GM12878 (cell line): ENCODE data around the gene TAX1BP1. TPM values are rescaled to one million over a fixed set of nuclear protein-coding genes. Genes with fewer than 3 reads are reported as not detected.

ENCODE experiments used
- BCLAF1 ChIP-seq: fragments of 450-650 bp; IDR thresholded peaks from 2 replicates; pipeline ENCODE4 v1.6.1; 2017; ENCODE audit warnings: antibody characterized with exemption, mild to moderate bottlenecking, moderate library complexity
- CREM ChIP-seq: IDR thresholded peaks from 2 replicates; pipeline ENCODE4 v1.6.1; 2014; ENCODE audit warnings: antibody characterized with exemption, low read depth
- ETV6 ChIP-seq, 2 experiments: fragments of 450-650 bp in 1 of 2; IDR thresholded peaks in 1 of 2; conservative IDR thresholded peaks in 1 of 2; 2 replicates each; pipeline ENCODE4 v1.6.1; 2014; ENCODE audit warnings: antibody characterized with exemption in 1 of 2, borderline replicate concordance in 1 of 2, low read depth in 1 of 2, mild to moderate bottlenecking in 1 of 2, moderate library complexity in 1 of 2
- IRF3 ChIP-seq: fragments of 450-650 bp; IDR thresholded peaks from 2 replicates; pipeline ENCODE4 v1.6.1; 2014; ENCODE audit warnings: mild to moderate bottlenecking
- LARP7 ChIP-seq: fragments of 450-650 bp; IDR thresholded peaks from 2 replicates; pipeline ENCODE4 v1.6.1; 2017; ENCODE audit warnings: mild to moderate bottlenecking
- MYC ChIP-seq: IDR thresholded peaks from 2 replicates; pipeline ENCODE4 v1.6.1; 2011; ENCODE audit warnings: mild to moderate bottlenecking, low read length, moderate library complexity, inconsistent platforms; ENCODE audit not compliant: insufficient read depth, insufficient replicate concordance, insufficient read length, severe bottlenecking
- NR2C2 ChIP-seq: IDR thresholded peaks from 2 replicates; pipeline ENCODE4 v1.6.1; 2011; ENCODE audit warnings: borderline replicate concordance, low read depth; ENCODE audit not compliant: control insufficient read depth, insufficient read length
- POLR2AphosphoS5 ChIP-seq: IDR thresholded peaks from 2 replicates; pipeline ENCODE4 v1.6.1; 2011; ENCODE audit warnings: mild to moderate bottlenecking, low read length, inconsistent platforms
- RELB ChIP-seq: fragments of 450-650 bp; IDR thresholded peaks from 2 replicates; pipeline ENCODE4 v1.6.1; 2017; ENCODE audit warnings: low read depth, mild to moderate bottlenecking, moderate library complexity
- SP1 ChIP-seq: IDR thresholded peaks from one replicate; pipeline ENCODE4 v1.6.1; 2011; ENCODE audit warnings: low read depth, low read length
- SREBF1 ChIP-seq: IDR thresholded peaks from 2 replicates; pipeline ENCODE4 v1.6.1; 2012; ENCODE audit warnings: mild to moderate bottlenecking, low read length
- SREBF2 ChIP-seq: IDR thresholded peaks from 2 replicates; pipeline ENCODE4 v1.6.1; 2012; ENCODE audit warnings: mild to moderate bottlenecking, low read length
- SUPT20H ChIP-seq: IDR thresholded peaks from 2 replicates; pipeline ENCODE4 v1.6.1; 2011; ENCODE audit warnings: low read depth, mild to moderate bottlenecking, low read length, moderate library complexity, borderline replicate concordance; ENCODE audit not compliant: control insufficient read depth
- ZBTB4 ChIP-seq: fragments of 450-650 bp; formaldehyde crosslinking; IDR thresholded peaks from 2 replicates; pipeline ENCODE4 v1.4.0; 2022; ENCODE audit warnings: mild to moderate bottlenecking, moderate library complexity
- ZBTB40 ChIP-seq: fragments of 450-650 bp; IDR thresholded peaks from 2 replicates; pipeline ENCODE4 v1.6.1; 2016; ENCODE audit warnings: mild to moderate bottlenecking, moderate library complexity, borderline replicate concordance
- ZNF274 ChIP-seq: IDR thresholded peaks from one replicate; pipeline ENCODE4 v1.8.0; 2011; ENCODE audit not compliant: insufficient read length, insufficient read depth
- polyA plus RNA-seq, 11 experiments: library from polyadenylated mRNA; depleted of rRNA in 4 of 11; unstranded in 6 of 11; stranded (reverse) in 5 of 11; fragments of >200 nt; fragmentation: Nextera tagmentation in 4 of 11; fragmentation: Illumina TruSeq in 1 of 11; extraction: Ambion mirVana in 4 of 11; extraction: Trizol in 1 of 11; gene quantifications; 1 replicate in 1 of 11; 2 replicates in 10 of 11; pipeline versions ENCODE4 v1.2.1 to v1.2.3, GENCODE V29; 2011 to 2016; ENCODE audit warnings: inconsistent platforms in 2 of 11, missing spikeins in 2 of 11, low read depth in 1 of 11
- total RNA-seq, 4 experiments: library from RNA; depleted of rRNA in 3 of 4; stranded (reverse); fragments of >200 nt in 3 of 4; fragmentation: Illumina TruSeq in 1 of 4; extraction: Trizol in 1 of 4; gene quantifications; 2 replicates each; pipeline versions ENCODE4 v1.2.1 to v1.2.3, GENCODE V29; 2013 to 2021

The TAX1BP1 gene
- total and polyA plus RNA-seq, 10 of the 15 experiments (the other 5 are each of a cell fraction or from before 2014, with no cell fraction given) = 30.8 to 105 (median 52.0) TPM

- TF ChIP-seq SREBF2 (no peak), BCLAF1 (no peak), SUPT20H (no peak), SP1 (no peak), POLR2AphosphoS5 (peak; percentile 89), ZNF274 (no peak), CREM (peak; percentile 92), ETV6 (conservative IDR thresholded peaks at IDR 0.05 in 1 of 2, IDR thresholded peaks at IDR 0.05 in 1 of 2; ENCODE audit: borderline replicate concordance in 1 of 2, low read depth in 1 of 2) (no peak), RELB (no peak; the same call in 1 of the 2 replicates), IRF3 (no peak), NR2C2 (no peak), SREBF1 (no peak), ZBTB40 (peak; percentile 89), ZBTB4 (CRISPR knock-in tag) (no peak), LARP7 (0 out of 2 replicates have a peak, but pooled peaks have one; percentile 30), MYC (no peak)
Measured at GRCh38 chr7:27739909-27740448, at the start of gene TAX1BP1 (continued).
